HCT116 (cell line): ENCODE data around the gene GOLGA8S. TPM values are rescaled to one million over a fixed set of nuclear protein-coding genes. Genes with fewer than 3 reads are reported as not detected.

Experiments
- ATAC-seq: fragments of 200-7000 bp; cut with Tn5 transposase; 2 replicates; pipeline ENCODE4 v1.9.1; 2020; ENCODE audit warnings: mild to moderate bottlenecking, moderate library complexity
- BruUV-seq: library from RNA; stranded (reverse); fragments of 400-500 nt; replicated peaks from 2 replicates; lab custom pipeline; 2021; lab: Mats Ljungman, UMichigan
- CTCF ChIA-PET: fragments of 300-600 bp; sonication (Branson Sonifier 250); formaldehyde crosslinking; loops from one replicate; lab custom pipeline; 2021; ENCODE audit warnings: antibody characterized with exemption; lab: Charles Lee
- POLR2A ChIA-PET: fragments of 300-600, 350-600 bp; sonication (Branson Sonifier 250); formaldehyde crosslinking; loops from one replicate; lab custom pipeline; 2021; ENCODE audit warnings: antibody characterized with exemption; lab: Charles Lee
- RAD21 ChIA-PET, 2 experiments: fragments of 300-600 bp; sonication (Branson Sonifier 250); formaldehyde crosslinking; loops; one replicate each; lab custom pipeline; 2023; ENCODE audit warnings: low total read pairs in 2 of 2; ENCODE audit not compliant: uncharacterized antibody in 2 of 2, unreplicated experiment in 2 of 2, low non-redundant PET in 1 of 2; lab: Charles Lee
- DNase-seq: peaks from one replicate; pipeline ENCODE4 v3.0.0-alpha.2; 2010; ENCODE audit warnings: low read depth, low spot score
- H2AFZ ChIP-seq: fragments of 200-600 bp; shearing (Covaris generic), sonication (generic); 2 replicates; pipeline ENCODE4 v1.6.1; 2017; ENCODE audit warnings: low read depth, mixed run types, mixed read lengths, antibody characterized with exemption, low read length; ENCODE audit not compliant: poor library complexity, severe bottlenecking
- H3K27ac ChIP-seq: 2 replicates; pipeline ENCODE4 v1.5.1; 2012; ENCODE audit warnings: low read depth, low read length
- H3K27me3 ChIP-seq: fragments of 200-600 bp; sonication (generic); 2 replicates; pipeline ENCODE4 v1.6.1; 2016; ENCODE audit warnings: mixed run types, low read length, mixed read lengths; ENCODE audit not compliant: insufficient read depth
- H3K36me3 ChIP-seq, 2 experiments: fragments of 200-500 bp in 1 of 2; fragments of 200-600 bp in 1 of 2; sonication (Bioruptor generic) in 1 of 2; sonication (generic) in 1 of 2; 2 replicates each; pipeline versions ENCODE4 v1.5.1 to v1.6.1; 2014 to 2016; ENCODE audit warnings: low read length in 2 of 2, inconsistent platforms in 1 of 2, mixed read lengths in 1 of 2, mixed run types in 1 of 2; ENCODE audit not compliant: insufficient read depth in 2 of 2, control insufficient read depth in 1 of 2
- H3K4me1 ChIP-seq, 2 experiments: fragments of 200-600 bp in 1 of 2; sonication (generic) in 1 of 2; 2 replicates each; pipeline versions ENCODE4 v1.5.1 to v1.6.1; 2012 to 2017; ENCODE audit warnings: low read length in 2 of 2, inconsistent platforms in 1 of 2, mild to moderate bottlenecking in 1 of 2, mixed read lengths in 1 of 2, mixed run types in 1 of 2, moderate library complexity in 1 of 2; ENCODE audit not compliant: insufficient read depth in 2 of 2, control insufficient read depth in 1 of 2
- H3K4me2 ChIP-seq: fragments of 200-600 bp; sonication (generic); 2 replicates; pipeline ENCODE4 v1.6.1; 2017; ENCODE audit warnings: mixed run types, low read length, mixed read lengths
- H3K4me3 ChIP-seq, 2 experiments: fragments of 200-600 bp in 1 of 2; sonication (generic) in 1 of 2; replicated peaks in 1 of 2; 2 replicates each; pipeline ENCODE4 v1.5.1; 2011 to 2016; ENCODE audit warnings: low read length in 2 of 2, control low read depth in 1 of 2, low read depth in 1 of 2, mild to moderate bottlenecking in 1 of 2, mixed read lengths in 1 of 2, mixed run types in 1 of 2
- H3K79me2 ChIP-seq: fragments of 200-600 bp; sonication (generic); 2 replicates; pipeline ENCODE4 v1.6.1; 2017; ENCODE audit warnings: mild to moderate bottlenecking, mixed run types, low read length, moderate library complexity, mixed read lengths; ENCODE audit not compliant: insufficient read depth
- H3K9ac ChIP-seq: fragments of 200-600 bp; sonication (generic); 2 replicates; pipeline ENCODE4 v1.6.1; 2016; ENCODE audit warnings: low read length, mixed read lengths
- H3K9me2 ChIP-seq: fragments of 200-600 bp; sonication (generic), shearing (Covaris generic); 2 replicates; pipeline ENCODE4 v1.6.1; 2017; ENCODE audit warnings: mixed run types, mild to moderate bottlenecking, moderate library complexity; ENCODE audit not compliant: insufficient read depth
- H3K9me3 ChIP-seq, 2 experiments: fragments of 200-500 bp in 1 of 2; fragments of 200-600 bp in 1 of 2; sonication (Bioruptor generic) in 1 of 2; sonication (generic) in 1 of 2; 2 replicates each; pipeline ENCODE4 v1.6.1; 2014 to 2017; ENCODE audit warnings: low read length in 2 of 2, mixed read lengths in 2 of 2, inconsistent platforms in 1 of 2, low read depth in 1 of 2, mild to moderate bottlenecking in 1 of 2, mixed run types in 1 of 2, moderate library complexity in 1 of 2; ENCODE audit not compliant: control insufficient read depth in 1 of 2, insufficient read depth in 1 of 2
- H4K20me1 ChIP-seq: fragments of 200-600 bp; sonication (generic), shearing (Covaris generic); 2 replicates; pipeline ENCODE4 v1.6.1; 2017; ENCODE audit warnings: mixed run types, mild to moderate bottlenecking, moderate library complexity; ENCODE audit not compliant: insufficient read depth
- CEBPB ChIP-seq: IDR thresholded peaks from 2 replicates; pipeline ENCODE4 v1.6.1; 2012; ENCODE audit warnings: low read depth
- CTCF ChIP-seq, 3 experiments: fragments of 200-600 bp in 1 of 3; sonication (generic) in 1 of 3; IDR thresholded peaks in 2 of 3; conservative IDR thresholded peaks in 1 of 3; 2 replicates each; pipeline ENCODE4 v1.5.1; 2012 to 2017; ENCODE audit warnings: low read depth in 2 of 3, low read length in 2 of 3, antibody characterized with exemption in 1 of 3, borderline replicate concordance in 1 of 3, control low read depth in 1 of 3, mild to moderate bottlenecking in 1 of 3, mixed read lengths in 1 of 3, mixed run types in 1 of 3, moderate library complexity in 1 of 3; ENCODE audit not compliant: insufficient read depth in 1 of 3
- EGR1 ChIP-seq: IDR thresholded peaks from 2 replicates; pipeline ENCODE4 v1.6.1; 2012; ENCODE audit warnings: low read depth
- ELF1 ChIP-seq: IDR thresholded peaks from 2 replicates; pipeline ENCODE4 v1.6.1; 2012; ENCODE audit warnings: low read depth, borderline replicate concordance
- EZH2phosphoT487 ChIP-seq: fragments of 200-600 bp; IDR thresholded peaks from 2 replicates; pipeline ENCODE4 v1.6.1; 2018; ENCODE audit warnings: antibody characterized with exemption, borderline replicate concordance
- FOSL1 ChIP-seq: IDR thresholded peaks from 2 replicates; pipeline ENCODE4 v1.6.1; 2012; ENCODE audit warnings: low read depth
- JUND ChIP-seq: IDR thresholded peaks from 2 replicates; pipeline ENCODE4 v1.6.1; 2012
- POLR2A ChIP-seq: IDR thresholded peaks from 2 replicates; pipeline ENCODE4 v1.7.0; 2011; ENCODE audit warnings: borderline replicate concordance; ENCODE audit not compliant: insufficient read depth, insufficient read length; ENCODE audit errors: extremely low read depth
- POLR2AphosphoS5 ChIP-seq: IDR thresholded peaks from 2 replicates; pipeline ENCODE4 v1.6.1; 2011; ENCODE audit warnings: mild to moderate bottlenecking, low read depth, low read length, moderate library complexity
- RAD21 ChIP-seq: IDR thresholded peaks from 2 replicates; pipeline ENCODE4 v1.6.1; 2012; ENCODE audit warnings: low read depth, mild to moderate bottlenecking
- REST ChIP-seq: IDR thresholded peaks from 2 replicates; pipeline ENCODE4 v1.6.1; 2012; ENCODE audit warnings: low read depth
- SIN3A ChIP-seq: IDR thresholded peaks from 2 replicates; pipeline ENCODE4 v1.6.1; 2012; ENCODE audit warnings: low read depth
- SP1 ChIP-seq: IDR thresholded peaks from 2 replicates; pipeline ENCODE4 v1.6.1; 2012; ENCODE audit warnings: low read depth
- SRF ChIP-seq: IDR thresholded peaks from 2 replicates; pipeline ENCODE4 v1.6.1; 2012; ENCODE audit warnings: low read depth
- TCF7L2 ChIP-seq: IDR thresholded peaks from 2 replicates; pipeline ENCODE4 v1.7.0; 2011; ENCODE audit warnings: borderline replicate concordance, inconsistent platforms; ENCODE audit not compliant: insufficient read depth, insufficient read length; ENCODE audit errors: extremely low read depth
- YY1 ChIP-seq: IDR thresholded peaks from 2 replicates; pipeline ENCODE4 v1.6.1; 2011; ENCODE audit warnings: low read length, low read depth, moderate library complexity, mild to moderate bottlenecking; ENCODE audit not compliant: insufficient replicate concordance; ENCODE audit errors: extremely low read depth
- ZBTB33 ChIP-seq: IDR thresholded peaks from 2 replicates; pipeline ENCODE4 v1.6.1; 2011; ENCODE audit warnings: mild to moderate bottlenecking, low read length, moderate library complexity; ENCODE audit not compliant: insufficient replicate concordance; ENCODE audit errors: extremely low read depth
- ZFX ChIP-seq: fragments of 450-650 bp; IDR thresholded peaks from 2 replicates; pipeline ENCODE4 v1.6.1; 2017
- ZNF274 ChIP-seq: fragments of 200-500 bp; sonication (Bioruptor generic); IDR thresholded peaks from 2 replicates; pipeline ENCODE4 v1.6.1; 2014; ENCODE audit warnings: mild to moderate bottlenecking, low read depth, low read length, inconsistent platforms
- intact Hi-C: fragments of 100-400 bp; cut with micrococcal nuclease; formaldehyde crosslinking; loops from 2 replicates; pipeline ENCODE4 v1.10.0; 2022
- total RNA-seq: library from RNA; stranded (reverse); gene quantifications from one replicate; pipeline ENCODE4 v1.2.1, GENCODE V29; 2021; ENCODE audit not compliant: unreplicated experiment

GOLGA8S gene
- total RNA-seq, 1 experiment from 2014 or later = 0.15 TPM

GRCh38 chr15:23411841-23412240 lies 57.3 kb downstream of the GOLGA8S start:
- Histone ChIP-seq H3K27me3 (no peaks in the 10 kb centered on the region), H3K4me2 (no peak overlapping the region), H3K9ac (no peak overlapping the region), H4K20me1 (no peaks in the 10 kb centered on the region), H3K27ac (no peak overlapping the region), H3K9me3 (no peaks in the 10 kb centered on the region), H3K36me3 (no peaks in the 10 kb centered on the region), H2AFZ (no peak overlapping the region), H3K79me2 (no peaks in the 10 kb centered on the region), H3K9me2 (no peaks in the 10 kb centered on the region), H3K4me1 (no peaks in the 10 kb centered on the region; a peak in 1 of 4 replicates), H3K4me3 (no peak overlapping the region)
- ATAC-seq (no peak), DNase-seq (no peak)
- intact Hi-C loops = loop anchor here (2.0 kb wide), 1 partner anchor 45 kb away; no protein-coding TSS in a partner anchor
- ChIA-PET POLR2A (interaction anchor here (1.0 kb wide), 1 partner anchor 8 kb away, joined by 3 read pairs; no protein-coding TSS in a partner anchor), RAD21 (no interaction called here), CTCF (no interaction called here)
- BruUV-seq = no TSS peak
- TF ChIP-seq EZH2phosphoT487 (no peak), JUND (no peak), ZBTB33 (no peak), RAD21 (no peak), POLR2AphosphoS5 (no peak), EGR1 (no peak), REST (no peak), SRF (no peak), CEBPB (no peak), ZFX (no peak), CTCF (IDR thresholded peaks at IDR 0.05 in 2 of 3, conservative IDR thresholded peaks at IDR 0.05 in 1 of 3; ENCODE audit: borderline replicate concordance in 1 of 3, insufficient read depth in 1 of 3, low read depth in 2 of 3, low read length in 2 of 3) (no peak), ZNF274 (no peak), YY1 (no peak), FOSL1 (no peak), ELF1 (no peak), SP1 (no peak), POLR2A (no peak), SIN3A (no peak), TCF7L2 (no peak)
